Gastroesophageal sphincter (tissue), 4 donors: ENCODE data around the gene DHCR7. TPM values are rescaled to one million over a fixed set of nuclear protein-coding genes. Genes with fewer than 3 reads are reported as not detected.

ENCODE experiments used
- ATAC-seq: fragments of 150-250 bp; one replicate; pipeline ENCODE4 v1.9.1; 2016; ENCODE audit warnings: mild to moderate bottlenecking, moderate library complexity
- H3K27ac ChIP-seq, 4 donors: fragments of 200-600 bp; sonication (generic) in 3 of 4; 1 replicate in 3 of 4; 2 replicates in 1 of 4; pipeline ENCODE4 v1.5.1; 2016 to 2019
- H3K27me3 ChIP-seq: fragments of 200-600 bp; sonication (generic); one replicate; pipeline ENCODE4 v1.5.1; 2019
- H3K36me3 ChIP-seq, 2 donors: fragments of 200-600 bp; sonication (generic); one replicate each; pipeline ENCODE4 v1.5.1; 2019; ENCODE audit warnings: control low read depth in 1 of 2
- H3K4me1 ChIP-seq, 3 donors: fragments of 200-600 bp; sonication (generic); 1 replicate in 2 of 3; 2 replicates in 1 of 3; pipeline ENCODE4 v1.5.1; 2016 to 2019; ENCODE audit warnings: control low read depth in 2 of 3
- H3K4me3 ChIP-seq, 2 donors: fragments of 200-600 bp; sonication (generic); one replicate each; pipeline ENCODE4 v1.5.1; 2019; ENCODE audit warnings: mild to moderate bottlenecking in 1 of 2, moderate library complexity in 1 of 2
- H3K9me3 ChIP-seq, 3 donors: fragments of 200-600 bp; sonication (generic); one replicate each; pipeline ENCODE4 v1.5.1; 2017 to 2019; ENCODE audit warnings: control low read depth in 2 of 3
- EP300 ChIP-seq: sonication (generic); formaldehyde crosslinking; IDR thresholded peaks from one replicate; pipeline ENCODE4 v1.6.1; 2017; ENCODE audit warnings: antibody characterized with exemption, mild to moderate bottlenecking
- POLR2A ChIP-seq, 2 donors: fragments of 450-650 bp; IDR thresholded peaks; one replicate each; pipeline ENCODE4 v1.6.1; 2017; ENCODE audit warnings: antibody characterized with exemption in 2 of 2, mild to moderate bottlenecking in 2 of 2, moderate library complexity in 1 of 2
- POLR2AphosphoS5 ChIP-seq: sonication (generic); formaldehyde crosslinking; IDR thresholded peaks from one replicate; pipeline ENCODE4 v1.6.1; 2017; ENCODE audit warnings: antibody characterized with exemption
- WGBS, 2 donors: methylation state at CpG; one replicate each; pipeline ENCODE4 v1.1.5; 2018; ENCODE audit warnings: low coverage in 1 of 2; 5-methylcytosine and 5-hydroxymethylcytosine counted together
- total RNA-seq, 4 donors: library from RNA; depleted of rRNA; stranded (reverse); fragments of >200 nt; gene quantifications; one replicate each; pipeline ENCODE4 v1.1.0, GENCODE V29; 2016
- TF ChIP-seq, protein P1 (sequence below), 4 experiments: fragments of 200-600 bp in 2 of 4; fragments of 450-650 bp in 2 of 4; sonication (generic) in 1 of 4; IDR thresholded peaks; one replicate each; pipeline ENCODE4 v1.5.1; 2017 to 2019; ENCODE audit warnings: antibody characterized with exemption in 4 of 4, mild to moderate bottlenecking in 2 of 4, moderate library complexity in 2 of 4

The DHCR7 gene
- total RNA-seq, 4 donors from 2014 or later: 5.0 to 10.3 (median 8.0) TPM

DNA sequence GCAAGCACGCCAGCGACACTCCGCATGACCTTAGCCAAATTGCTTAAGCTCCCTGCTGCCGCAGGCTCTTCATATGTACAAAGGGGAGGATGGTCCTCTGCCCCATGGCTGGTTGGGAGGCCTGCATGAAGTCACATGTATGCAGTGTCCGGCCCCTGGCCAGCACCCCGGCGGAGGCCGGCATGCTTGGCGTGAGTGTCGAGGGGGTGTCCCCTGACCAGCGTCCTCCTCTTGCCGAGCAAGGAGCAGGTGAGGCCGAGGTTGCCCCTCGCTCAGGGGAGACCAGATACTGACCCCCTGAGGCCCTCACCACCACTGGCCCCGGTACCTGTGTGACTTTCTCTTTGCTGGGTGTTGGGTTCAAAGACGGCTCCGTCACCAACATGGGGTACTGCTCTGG, 50.2 kb downstream of the DHCR7 start:
- Histone ChIP-seq H3K36me3 (no peaks in the 10 kb centered on the region), H3K4me3 (no peak overlapping the region), H3K27me3 (peaks cover 64% of the 10 kb centered on the region), H3K27ac (no peak overlapping the region), H3K4me1 (no peaks in the 10 kb centered on the region), H3K9me3 (no peaks in the 10 kb centered on the region)
- ATAC-seq: no peak
- WGBS, 2 donors: no CpG with 5 or more reads among the region's 17 CpGs
- TF ChIP-seq, protein P1, sequence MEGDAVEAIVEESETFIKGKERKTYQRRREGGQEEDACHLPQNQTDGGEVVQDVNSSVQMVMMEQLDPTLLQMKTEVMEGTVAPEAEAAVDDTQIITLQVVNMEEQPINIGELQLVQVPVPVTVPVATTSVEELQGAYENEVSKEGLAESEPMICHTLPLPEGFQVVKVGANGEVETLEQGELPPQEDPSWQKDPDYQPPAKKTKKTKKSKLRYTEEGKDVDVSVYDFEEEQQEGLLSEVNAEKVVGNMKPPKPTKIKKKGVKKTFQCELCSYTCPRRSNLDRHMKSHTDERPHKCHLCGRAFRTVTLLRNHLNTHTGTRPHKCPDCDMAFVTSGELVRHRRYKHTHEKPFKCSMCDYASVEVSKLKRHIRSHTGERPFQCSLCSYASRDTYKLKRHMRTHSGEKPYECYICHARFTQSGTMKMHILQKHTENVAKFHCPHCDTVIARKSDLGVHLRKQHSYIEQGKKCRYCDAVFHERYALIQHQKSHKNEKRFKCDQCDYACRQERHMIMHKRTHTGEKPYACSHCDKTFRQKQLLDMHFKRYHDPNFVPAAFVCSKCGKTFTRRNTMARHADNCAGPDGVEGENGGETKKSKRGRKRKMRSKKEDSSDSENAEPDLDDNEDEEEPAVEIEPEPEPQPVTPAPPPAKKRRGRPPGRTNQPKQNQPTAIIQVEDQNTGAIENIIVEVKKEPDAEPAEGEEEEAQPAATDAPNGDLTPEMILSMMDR (IDR thresholded peaks at IDR 0.05): no peak
- TF ChIP-seq EP300 (no peak), POLR2A (IDR thresholded peaks at IDR 0.05) (no peak), POLR2AphosphoS5 (no peak)

DNA sequence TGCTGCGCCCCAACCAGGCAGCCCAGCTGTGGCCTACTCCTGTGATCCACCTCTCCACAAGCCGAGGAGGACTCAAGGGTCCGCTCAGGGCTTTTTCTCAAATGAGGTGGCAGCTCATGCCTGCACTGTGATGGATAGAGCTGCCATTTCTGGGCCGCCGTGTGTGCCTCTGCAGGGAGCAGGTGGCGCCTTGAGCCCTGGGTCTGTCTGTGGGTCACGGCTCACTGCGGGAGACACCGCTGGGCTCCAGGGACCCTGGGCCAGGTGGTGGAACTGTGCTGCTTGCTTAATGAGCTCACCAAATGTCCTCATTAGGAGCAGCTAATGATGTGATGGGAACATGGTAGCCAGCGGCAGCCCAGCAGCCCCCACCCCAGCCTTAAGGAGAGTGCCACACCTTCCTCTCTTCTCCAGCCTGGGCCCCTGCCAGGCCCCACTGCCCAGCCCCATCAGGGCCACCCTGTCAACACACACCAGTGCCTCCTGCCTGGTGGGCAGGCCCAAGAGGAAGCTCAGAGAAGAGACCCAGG, 50.8 kb downstream of the DHCR7 start:
- ATAC-seq: no peak
- no peaks in the 10 kb centered on the region for H3K36me3 ChIP-seq
- no peaks in the 10 kb centered on the region for H3K9me3 ChIP-seq
- no peak overlapping the region for H3K4me3 ChIP-seq
- no CpG with 5 or more reads among the region's 10 CpGs for WGBS, 2 donors
- H3K27me3 ChIP-seq: peaks cover 70% of the 10 kb centered on the region
- TF ChIP-seq, protein P1 (IDR thresholded peaks at IDR 0.05): no peak
- no peaks in the 10 kb centered on the region for H3K4me1 ChIP-seq
- H3K27ac ChIP-seq: no peak overlapping the region

DNA sequence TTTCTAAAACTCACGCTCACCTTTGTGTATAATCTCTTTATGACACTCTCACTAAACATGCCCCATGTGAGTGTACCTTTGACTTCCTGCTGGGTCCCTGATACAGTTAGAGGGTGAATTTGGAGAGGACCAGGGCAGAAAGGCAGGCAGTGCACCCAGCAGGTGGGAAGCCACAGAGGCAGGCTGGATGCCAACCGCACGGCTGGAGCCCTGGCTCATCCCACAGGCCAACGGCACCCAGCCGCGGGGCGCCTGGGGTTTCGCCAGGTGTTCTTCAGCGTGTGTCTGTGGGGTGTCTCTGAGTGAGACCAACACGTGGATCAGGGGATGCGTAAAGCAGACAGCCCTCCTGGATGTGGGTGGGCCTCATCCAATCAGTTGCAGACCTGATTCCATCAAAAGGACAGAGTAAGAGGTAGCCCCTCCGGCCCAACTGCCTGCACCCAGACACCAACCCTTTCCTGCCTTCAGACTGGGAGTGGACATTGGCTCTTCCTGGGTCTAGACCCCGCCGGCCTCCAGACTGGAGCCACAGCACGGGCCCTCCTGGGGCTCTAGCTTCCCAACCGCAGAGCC, 51.6 kb downstream of the DHCR7 start:
- Histone ChIP-seq H3K4me3 (no peak overlapping the region), H3K9me3 (no peaks in the 10 kb centered on the region), H3K27ac (no peak overlapping the region), H3K36me3 (no peaks in the 10 kb centered on the region), H3K27me3 (peaks cover 76% of the 10 kb centered on the region), H3K4me1 (no peaks in the 10 kb centered on the region)
- no peak for ATAC-seq
- WGBS, 2 donors: 100% methylated on average over 1 of the region's 16 CpGs; no CpG with 5 or more reads in 1 of the 2 donors
- TF ChIP-seq, protein P1 (IDR thresholded peaks at IDR 0.05): no peak
- TF ChIP-seq POLR2A (IDR thresholded peaks at IDR 0.05) (no peak), EP300 (no peak), POLR2AphosphoS5 (no peak)

DNA sequence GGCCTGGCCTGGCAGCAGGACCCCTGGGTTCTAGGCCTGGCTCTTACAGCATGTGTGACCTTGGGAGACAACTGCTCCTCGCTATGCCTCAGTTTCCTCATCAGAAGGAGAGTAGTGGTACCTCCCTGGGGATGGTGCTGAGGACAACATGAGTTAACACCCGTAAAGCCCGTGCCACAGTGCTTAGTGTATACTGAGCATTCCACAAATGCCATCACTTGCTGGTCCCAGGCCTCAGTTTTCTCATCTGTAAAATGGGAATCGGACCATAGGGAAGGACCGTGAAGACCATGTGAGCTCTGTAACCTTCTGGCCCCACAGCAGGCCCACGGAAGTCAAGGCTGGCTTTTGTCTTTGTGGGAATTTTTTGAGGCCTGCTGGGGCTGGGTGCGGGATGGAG, 52.4 kb downstream of the DHCR7 start:
- no CpG with 5 or more reads among the region's 7 CpGs for WGBS, 2 donors
- peaks cover 83% of the 10 kb centered on the region for H3K27me3 ChIP-seq
- no peaks in the 10 kb centered on the region for H3K36me3 ChIP-seq
- no peak for TF ChIP-seq EP300
- no peak for TF ChIP-seq POLR2A (IDR thresholded peaks at IDR 0.05)
- TF ChIP-seq, protein P1 (IDR thresholded peaks at IDR 0.05): no peak
- no peak for TF ChIP-seq POLR2AphosphoS5
- H3K27ac ChIP-seq: no peak overlapping the region
- no peaks in the 10 kb centered on the region for H3K9me3 ChIP-seq
- no peaks in the 10 kb centered on the region for H3K4me1 ChIP-seq
- no peak for ATAC-seq
- no peak overlapping the region for H3K4me3 ChIP-seq

DNA sequence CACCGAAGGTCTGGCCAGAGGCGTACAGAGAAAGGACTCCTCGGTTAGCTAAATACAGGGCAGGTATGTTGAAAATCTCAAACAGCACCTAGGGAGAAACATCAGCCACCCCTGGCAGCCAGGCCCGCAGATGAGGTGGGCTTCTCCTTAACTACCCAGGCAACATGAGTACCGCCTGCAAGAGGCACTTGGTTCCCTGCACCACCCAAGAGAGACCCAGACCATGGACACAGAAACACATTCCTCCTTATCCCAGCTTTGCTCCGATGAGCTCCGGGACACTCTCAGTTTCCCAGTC, 53.0 kb downstream of the DHCR7 start:
- ATAC-seq: no peak
- no peaks in the 10 kb centered on the region for H3K4me1 ChIP-seq
- WGBS, 2 donors: 27 to 40% methylated on average over 2 to 5 of the region's 7 CpGs
- peaks cover 80% of the 10 kb centered on the region for H3K27me3 ChIP-seq
- no peaks in the 10 kb centered on the region for H3K36me3 ChIP-seq
- H3K9me3 ChIP-seq: no peaks in the 10 kb centered on the region
- H3K27ac ChIP-seq: no peak overlapping the region
- TF ChIP-seq, protein P1 (IDR thresholded peaks at IDR 0.05): no peak
- no peak for TF ChIP-seq POLR2AphosphoS5
- TF ChIP-seq POLR2A (IDR thresholded peaks at IDR 0.05): no peak
- TF ChIP-seq EP300: no peak
- no peak overlapping the region for H3K4me3 ChIP-seq
